ENCODE results near the gene BCL7C. TPM values are rescaled to one million over a fixed set of nuclear protein-coding genes. Genes with fewer than 3 reads are reported as not detected.

BCL7C gene
- total RNA-seq, 1 experiment from 2014 or later = 44.9 TPM

DNA sequence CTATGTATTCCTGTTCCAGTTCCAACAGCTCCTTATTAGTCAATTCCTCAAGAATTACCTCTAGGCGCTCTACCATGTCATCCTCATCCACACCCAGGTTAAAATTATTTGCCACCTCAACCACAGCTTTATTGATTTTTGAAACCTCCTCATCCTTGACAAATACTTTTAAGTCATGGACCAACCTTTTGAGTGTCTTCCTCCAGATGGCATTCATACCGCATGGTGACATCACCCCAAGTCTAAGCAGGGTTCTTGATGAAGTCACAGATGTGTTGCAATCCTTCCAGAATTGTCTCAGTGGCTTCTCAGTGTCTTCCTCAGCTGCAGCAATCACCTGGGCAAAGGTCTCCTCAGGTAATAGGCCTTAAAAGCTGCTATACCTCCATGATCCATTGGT, 40.1 kb downstream of the BCL7C start:
- Histone ChIP-seq H3K27ac (ENCODE audit: low read depth, low read length) (no peak overlapping the region), H3K4me3 (replicated peaks in 1 of 2; ENCODE audit: low read depth in 1 of 2, low read length in 2 of 2) (no peak overlapping the region), H3K4me2 (ENCODE audit: low read length) (no peak overlapping the region), H2AFZ (ENCODE audit: low read depth, low read length, poor library complexity, severe bottlenecking) (no peak overlapping the region), H3K79me2 (ENCODE audit: insufficient read depth, low read length) (no peaks in the 10 kb centered on the region), H3K9me3 (ENCODE audit: control insufficient read depth in 1 of 2, insufficient read depth in 1 of 2, low read depth in 1 of 2, low read length in 2 of 2) (no peaks in the 10 kb centered on the region), H3K4me1 (ENCODE audit: control insufficient read depth in 1 of 2, insufficient read depth in 2 of 2, low read length in 2 of 2) (no peaks in the 10 kb centered on the region; a peak in 1 of 4 replicates), H3K36me3 (ENCODE audit: control insufficient read depth in 1 of 2, insufficient read depth in 2 of 2, low read length in 2 of 2) (no peaks in the 10 kb centered on the region), H4K20me1 (ENCODE audit: insufficient read depth) (no peaks in the 10 kb centered on the region), H3K9me2 (ENCODE audit: insufficient read depth) (no peaks in the 10 kb centered on the region), H3K9ac (ENCODE audit: low read length) (no peak overlapping the region), H3K27me3 (ENCODE audit: insufficient read depth, low read length) (no peaks in the 10 kb centered on the region)
- no TSS peak for BruUV-seq (replicated peaks)
- no peak for DNase-seq (ENCODE audit: low read depth, low spot score)
- intact Hi-C loops (cut with micrococcal nuclease) = loop anchor here (5.0 kb wide), 1 partner anchor 36 kb away; no protein-coding TSS in a partner anchor
- RAD21 ChIA-PET (ENCODE audit: low non-redundant PET in 1 of 2, low total read pairs in 2 of 2, uncharacterized antibody in 2 of 2, unreplicated experiment in 2 of 2) = no interaction called here
- CTCF ChIA-PET = no interaction called here
- TF ChIP-seq SRF (IDR thresholded peaks at IDR 0.05; ENCODE audit: low read depth) = no peak
- TF ChIP-seq, protein P1, sequence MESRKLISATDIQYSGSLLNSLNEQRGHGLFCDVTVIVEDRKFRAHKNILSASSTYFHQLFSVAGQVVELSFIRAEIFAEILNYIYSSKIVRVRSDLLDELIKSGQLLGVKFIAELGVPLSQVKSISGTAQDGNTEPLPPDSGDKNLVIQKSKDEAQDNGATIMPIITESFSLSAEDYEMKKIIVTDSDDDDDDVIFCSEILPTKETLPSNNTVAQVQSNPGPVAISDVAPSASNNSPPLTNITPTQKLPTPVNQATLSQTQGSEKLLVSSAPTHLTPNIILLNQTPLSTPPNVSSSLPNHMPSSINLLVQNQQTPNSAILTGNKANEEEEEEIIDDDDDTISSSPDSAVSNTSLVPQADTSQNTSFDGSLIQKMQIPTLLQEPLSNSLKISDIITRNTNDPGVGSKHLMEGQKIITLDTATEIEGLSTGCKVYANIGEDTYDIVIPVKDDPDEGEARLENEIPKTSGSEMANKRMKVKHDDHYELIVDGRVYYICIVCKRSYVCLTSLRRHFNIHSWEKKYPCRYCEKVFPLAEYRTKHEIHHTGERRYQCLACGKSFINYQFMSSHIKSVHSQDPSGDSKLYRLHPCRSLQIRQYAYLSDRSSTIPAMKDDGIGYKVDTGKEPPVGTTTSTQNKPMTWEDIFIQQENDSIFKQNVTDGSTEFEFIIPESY (IDR thresholded peaks at IDR 0.05; ENCODE audit: extremely low read depth, insufficient replicate concordance, low read length) = no peak
- no peak for TF ChIP-seq TCF7L2 (IDR thresholded peaks at IDR 0.05; ENCODE audit: borderline replicate concordance, extremely low read depth, insufficient read depth, insufficient read length)
- no peak for TF ChIP-seq SP1 (IDR thresholded peaks at IDR 0.05; ENCODE audit: low read depth)
- TF ChIP-seq, protein P2, sequence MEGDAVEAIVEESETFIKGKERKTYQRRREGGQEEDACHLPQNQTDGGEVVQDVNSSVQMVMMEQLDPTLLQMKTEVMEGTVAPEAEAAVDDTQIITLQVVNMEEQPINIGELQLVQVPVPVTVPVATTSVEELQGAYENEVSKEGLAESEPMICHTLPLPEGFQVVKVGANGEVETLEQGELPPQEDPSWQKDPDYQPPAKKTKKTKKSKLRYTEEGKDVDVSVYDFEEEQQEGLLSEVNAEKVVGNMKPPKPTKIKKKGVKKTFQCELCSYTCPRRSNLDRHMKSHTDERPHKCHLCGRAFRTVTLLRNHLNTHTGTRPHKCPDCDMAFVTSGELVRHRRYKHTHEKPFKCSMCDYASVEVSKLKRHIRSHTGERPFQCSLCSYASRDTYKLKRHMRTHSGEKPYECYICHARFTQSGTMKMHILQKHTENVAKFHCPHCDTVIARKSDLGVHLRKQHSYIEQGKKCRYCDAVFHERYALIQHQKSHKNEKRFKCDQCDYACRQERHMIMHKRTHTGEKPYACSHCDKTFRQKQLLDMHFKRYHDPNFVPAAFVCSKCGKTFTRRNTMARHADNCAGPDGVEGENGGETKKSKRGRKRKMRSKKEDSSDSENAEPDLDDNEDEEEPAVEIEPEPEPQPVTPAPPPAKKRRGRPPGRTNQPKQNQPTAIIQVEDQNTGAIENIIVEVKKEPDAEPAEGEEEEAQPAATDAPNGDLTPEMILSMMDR (IDR thresholded peaks at IDR 0.05 in 2 of 3, conservative IDR thresholded peaks at IDR 0.05 in 1 of 3; ENCODE audit: borderline replicate concordance in 1 of 3, insufficient read depth in 1 of 3, low read depth in 2 of 3, low read length in 2 of 3) = no peak
- TF ChIP-seq, protein P3, sequence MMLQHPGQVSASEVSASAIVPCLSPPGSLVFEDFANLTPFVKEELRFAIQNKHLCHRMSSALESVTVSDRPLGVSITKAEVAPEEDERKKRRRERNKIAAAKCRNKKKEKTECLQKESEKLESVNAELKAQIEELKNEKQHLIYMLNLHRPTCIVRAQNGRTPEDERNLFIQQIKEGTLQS (IDR thresholded peaks at IDR 0.05) = no peak
- TF ChIP-seq, protein P4, sequence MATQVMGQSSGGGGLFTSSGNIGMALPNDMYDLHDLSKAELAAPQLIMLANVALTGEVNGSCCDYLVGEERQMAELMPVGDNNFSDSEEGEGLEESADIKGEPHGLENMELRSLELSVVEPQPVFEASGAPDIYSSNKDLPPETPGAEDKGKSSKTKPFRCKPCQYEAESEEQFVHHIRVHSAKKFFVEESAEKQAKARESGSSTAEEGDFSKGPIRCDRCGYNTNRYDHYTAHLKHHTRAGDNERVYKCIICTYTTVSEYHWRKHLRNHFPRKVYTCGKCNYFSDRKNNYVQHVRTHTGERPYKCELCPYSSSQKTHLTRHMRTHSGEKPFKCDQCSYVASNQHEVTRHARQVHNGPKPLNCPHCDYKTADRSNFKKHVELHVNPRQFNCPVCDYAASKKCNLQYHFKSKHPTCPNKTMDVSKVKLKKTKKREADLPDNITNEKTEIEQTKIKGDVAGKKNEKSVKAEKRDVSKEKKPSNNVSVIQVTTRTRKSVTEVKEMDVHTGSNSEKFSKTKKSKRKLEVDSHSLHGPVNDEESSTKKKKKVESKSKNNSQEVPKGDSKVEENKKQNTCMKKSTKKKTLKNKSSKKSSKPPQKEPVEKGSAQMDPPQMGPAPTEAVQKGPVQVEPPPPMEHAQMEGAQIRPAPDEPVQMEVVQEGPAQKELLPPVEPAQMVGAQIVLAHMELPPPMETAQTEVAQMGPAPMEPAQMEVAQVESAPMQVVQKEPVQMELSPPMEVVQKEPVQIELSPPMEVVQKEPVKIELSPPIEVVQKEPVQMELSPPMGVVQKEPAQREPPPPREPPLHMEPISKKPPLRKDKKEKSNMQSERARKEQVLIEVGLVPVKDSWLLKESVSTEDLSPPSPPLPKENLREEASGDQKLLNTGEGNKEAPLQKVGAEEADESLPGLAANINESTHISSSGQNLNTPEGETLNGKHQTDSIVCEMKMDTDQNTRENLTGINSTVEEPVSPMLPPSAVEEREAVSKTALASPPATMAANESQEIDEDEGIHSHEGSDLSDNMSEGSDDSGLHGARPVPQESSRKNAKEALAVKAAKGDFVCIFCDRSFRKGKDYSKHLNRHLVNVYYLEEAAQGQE (IDR thresholded peaks at IDR 0.05; ENCODE audit: low read depth) = no peak
- TF ChIP-seq, protein P5, sequence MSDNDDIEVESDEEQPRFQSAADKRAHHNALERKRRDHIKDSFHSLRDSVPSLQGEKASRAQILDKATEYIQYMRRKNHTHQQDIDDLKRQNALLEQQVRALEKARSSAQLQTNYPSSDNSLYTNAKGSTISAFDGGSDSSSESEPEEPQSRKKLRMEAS (IDR thresholded peaks at IDR 0.05) = no peak
- no peak for TF ChIP-seq SIN3A (IDR thresholded peaks at IDR 0.05; ENCODE audit: low read depth)
- TF ChIP-seq POLR2A (IDR thresholded peaks at IDR 0.05; ENCODE audit: borderline replicate concordance, extremely low read depth, insufficient read depth, insufficient read length) = no peak
- TF ChIP-seq ZFX (IDR thresholded peaks at IDR 0.05) = no peak
- no peak for TF ChIP-seq EZH2 (IDR thresholded peaks at IDR 0.05)
- TF ChIP-seq POLR2AphosphoS5 (IDR thresholded peaks at IDR 0.05; ENCODE audit: low read depth, low read length) = no peak
- no peak for TF ChIP-seq FOSL1 (IDR thresholded peaks at IDR 0.05; ENCODE audit: low read depth)
- no peak for TF ChIP-seq RAD21 (IDR thresholded peaks at IDR 0.05; ENCODE audit: low read depth)
- no peak for TF ChIP-seq CBX3 (IDR thresholded peaks at IDR 0.05; ENCODE audit: low read depth)
- TF ChIP-seq EZH2phosphoT487 (IDR thresholded peaks at IDR 0.05; ENCODE audit: borderline replicate concordance) = no peak
- TF ChIP-seq ELF1 (IDR thresholded peaks at IDR 0.05; ENCODE audit: borderline replicate concordance, low read depth) = no peak
- no peak for ATAC-seq
- POLR2A ChIA-PET = interaction anchor here (1.6 kb wide), 1 partner anchor 21 kb away, joined by 3 read pairs; no protein-coding TSS in a partner anchor

Measured in HCT116 (cell line).